A549 (cell line): Measurements from ENCODE around the gene WDCP.
A peak's percentile ranks its signal among the peaks of the same experiment; 100 is the strongest.

Experiments used
- CBX2 ChIP-seq: fragments of 200-600 bp; sonication (generic); IDR thresholded peaks from 2 replicates; pipeline ENCODE4 v1.6.1; 2016; ENCODE audit warnings: low read depth, mild to moderate bottlenecking, borderline replicate concordance
- CEBPB ChIP-seq, 2 experiments: fragments of >200 bp in 1 of 2; sonication (Bioruptor Twin) in 1 of 2; formaldehyde crosslinking in 1 of 2; IDR thresholded peaks; 2 replicates each; pipeline ENCODE4 v1.6.1; 2012 to 2016
- CHD4 ChIP-seq: fragments of 200-600 bp; sonication (generic); IDR thresholded peaks from 2 replicates; pipeline ENCODE4 v1.6.1; 2016; ENCODE audit warnings: antibody characterized with exemption, mild to moderate bottlenecking, borderline replicate concordance
- EP300 ChIP-seq, 2 experiments: fragments of >200 bp; sonication (Bioruptor Twin); formaldehyde crosslinking; IDR thresholded peaks; 2 replicates in 1 of 2; 3 replicates in 1 of 2; pipeline ENCODE4 v1.6.1; 2016 to 2017
- NFE2L2 ChIP-seq: fragments of 150-350 bp; conservative IDR thresholded peaks from 2 replicates; pipeline ENCODE4 v1.6.1; 2014; ENCODE audit warnings: low read length
- NPAS2 ChIP-seq: fragments of 250-450 bp; sonication (Bioruptor Pico); IDR thresholded peaks from 2 replicates; pipeline ENCODE4 v1.8.0; 2022; ENCODE audit warnings: mild to moderate bottlenecking, moderate library complexity, borderline replicate concordance
- POLR2A ChIP-seq: IDR thresholded peaks from 2 replicates; pipeline ENCODE4 v1.6.1; 2012; ENCODE audit warnings: mild to moderate bottlenecking, low read length
- POLR2AphosphoS2 ChIP-seq: conservative IDR thresholded peaks from 2 replicates; pipeline ENCODE4 v1.6.1; 2012; ENCODE audit warnings: low read length, improper control_type of control experiment, inconsistent platforms
- RAD21 ChIP-seq, 2 experiments: fragments of >200 bp in 1 of 2; sonication (Bioruptor Twin) in 1 of 2; formaldehyde crosslinking in 1 of 2; IDR thresholded peaks in 1 of 2; conservative IDR thresholded peaks in 1 of 2; 2 replicates in 1 of 2; 3 replicates in 1 of 2; pipeline ENCODE4 v1.6.1; 2012 to 2018; ENCODE audit warnings: inconsistent platforms in 1 of 2
- ZNF302 ChIP-seq: fragments of 250-450 bp; sonication (Bioruptor Pico); IDR thresholded peaks from 2 replicates; pipeline ENCODE4 v1.9.0; 2021; ENCODE audit warnings: inconsistent platforms, mild to moderate bottlenecking, moderate library complexity
- TF ChIP-seq, protein P1 (sequence below): fragments of >200 bp; sonication (Bioruptor Twin); formaldehyde crosslinking; IDR thresholded peaks from 3 replicates; pipeline ENCODE4 v1.5.1; 2016
- TF ChIP-seq, protein P2 (sequence below): fragments of 450-650 bp; IDR thresholded peaks from 2 replicates; pipeline ENCODE4 v1.6.1; 2014; ENCODE audit warnings: antibody characterized with exemption

DNA sequence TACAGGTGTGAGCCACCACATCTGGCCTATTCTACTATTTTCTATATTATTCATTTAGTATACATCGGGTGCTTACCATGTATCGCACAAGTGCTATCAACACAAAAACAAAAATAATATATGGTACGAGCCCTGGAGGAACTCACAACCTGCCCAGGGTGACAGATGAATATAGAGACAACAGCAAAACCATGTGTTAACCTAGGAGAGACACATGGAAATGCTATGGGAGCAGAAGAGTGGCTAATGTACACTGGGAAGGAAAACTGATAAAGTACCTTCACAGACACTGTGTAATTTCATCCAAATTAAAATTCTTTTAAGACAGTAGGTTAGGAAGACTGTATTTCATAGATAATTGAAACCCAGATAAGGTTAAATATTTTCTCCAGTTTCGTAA is 25.1 kb upstream of the WDCP start:
- TF ChIP-seq, protein P1, sequence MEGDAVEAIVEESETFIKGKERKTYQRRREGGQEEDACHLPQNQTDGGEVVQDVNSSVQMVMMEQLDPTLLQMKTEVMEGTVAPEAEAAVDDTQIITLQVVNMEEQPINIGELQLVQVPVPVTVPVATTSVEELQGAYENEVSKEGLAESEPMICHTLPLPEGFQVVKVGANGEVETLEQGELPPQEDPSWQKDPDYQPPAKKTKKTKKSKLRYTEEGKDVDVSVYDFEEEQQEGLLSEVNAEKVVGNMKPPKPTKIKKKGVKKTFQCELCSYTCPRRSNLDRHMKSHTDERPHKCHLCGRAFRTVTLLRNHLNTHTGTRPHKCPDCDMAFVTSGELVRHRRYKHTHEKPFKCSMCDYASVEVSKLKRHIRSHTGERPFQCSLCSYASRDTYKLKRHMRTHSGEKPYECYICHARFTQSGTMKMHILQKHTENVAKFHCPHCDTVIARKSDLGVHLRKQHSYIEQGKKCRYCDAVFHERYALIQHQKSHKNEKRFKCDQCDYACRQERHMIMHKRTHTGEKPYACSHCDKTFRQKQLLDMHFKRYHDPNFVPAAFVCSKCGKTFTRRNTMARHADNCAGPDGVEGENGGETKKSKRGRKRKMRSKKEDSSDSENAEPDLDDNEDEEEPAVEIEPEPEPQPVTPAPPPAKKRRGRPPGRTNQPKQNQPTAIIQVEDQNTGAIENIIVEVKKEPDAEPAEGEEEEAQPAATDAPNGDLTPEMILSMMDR: no peak
- TF ChIP-seq POLR2A: no peak
- TF ChIP-seq EP300 (IDR thresholded peaks at IDR 0.05): no peak
- TF ChIP-seq NFE2L2: no peak
- TF ChIP-seq POLR2AphosphoS2: 0 out of 2 replicates have a peak, but pooled peaks have one; percentile 11
- TF ChIP-seq CEBPB (IDR thresholded peaks at IDR 0.05): no peak
- TF ChIP-seq, protein P2, sequence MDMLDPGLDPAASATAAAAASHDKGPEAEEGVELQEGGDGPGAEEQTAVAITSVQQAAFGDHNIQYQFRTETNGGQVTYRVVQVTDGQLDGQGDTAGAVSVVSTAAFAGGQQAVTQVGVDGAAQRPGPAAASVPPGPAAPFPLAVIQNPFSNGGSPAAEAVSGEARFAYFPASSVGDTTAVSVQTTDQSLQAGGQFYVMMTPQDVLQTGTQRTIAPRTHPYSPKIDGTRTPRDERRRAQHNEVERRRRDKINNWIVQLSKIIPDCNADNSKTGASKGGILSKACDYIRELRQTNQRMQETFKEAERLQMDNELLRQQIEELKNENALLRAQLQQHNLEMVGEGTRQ: no peak
- no peak for TF ChIP-seq NPAS2 (CRISPR knock-in tag)
- TF ChIP-seq ZNF302 (CRISPR knock-in tag): no peak
- no peak for TF ChIP-seq RAD21 (conservative IDR thresholded peaks at IDR 0.05 in 1 of 2, IDR thresholded peaks at IDR 0.05 in 1 of 2)
- TF ChIP-seq CBX2: no peak
- TF ChIP-seq CHD4: no peak
